GM10266 (cell line): Measurements from ENCODE around the gene ARR3.
"Not testable (repeated sequence)": the region's sequence is repeated elsewhere in the genome, so short reads cannot be mapped to it uniquely, and the experiment has no call there.

ENCODE experiments used
- DNase-seq: peaks from one replicate; pipeline ENCODE4 v3.0.0; 2012; ENCODE audit errors: extremely low spot score
- CTCF ChIP-seq: IDR thresholded peaks from 2 replicates; pipeline ENCODE4 v1.5.1; 2012; ENCODE audit warnings: mild to moderate bottlenecking, low read depth; ENCODE audit not compliant: control insufficient read depth, insufficient read depth; ENCODE audit errors: missing control alignments

Gene ARR3

GRCh38 chrX:70241501-70241900 is 26.6 kb upstream of the ARR3 start:
- no peak for DNase-seq
- TF ChIP-seq CTCF, result no peak

GRCh38 chrX:70243601-70244000 is 24.5 kb upstream of the ARR3 start:
- DNase-seq, result not testable (repeated sequence)

GRCh38 chrX:70244881-70245280 is 23.3 kb upstream of the ARR3 start:
- no peak for TF ChIP-seq CTCF
- DNase-seq, result no peak

- DNase-seq, result no peak
- no peak for TF ChIP-seq CTCF
These were observed 20.9 kb upstream of the ARR3 start for GRCh38 chrX:70247252-70247651.

- no peak for DNase-seq
- no peak for TF ChIP-seq CTCF
These were observed 15.6 kb upstream of the ARR3 start for GRCh38 chrX:70252491-70252890.

- no peak for DNase-seq
- TF ChIP-seq CTCF, result no peak
These were observed 14.6 kb upstream of the ARR3 start for GRCh38 chrX:70253377-70254062.

- TF ChIP-seq CTCF, result no peak
- no peak for DNase-seq
These were observed 14.1 kb upstream of the ARR3 start for GRCh38 chrX:70254063-70254400.

GRCh38 chrX:70254909-70255308 is 13.2 kb upstream of the ARR3 start:
- no peak for TF ChIP-seq CTCF
- no peak for DNase-seq
